GM23338 (cell line): ENCODE measurements around the gene HLA-DQB2. TPM values are rescaled to one million over a fixed set of nuclear protein-coding genes. Genes with fewer than 3 reads are reported as not detected.

Source experiments
- ATAC-seq: fragments of 200-7000 bp; cut with Tn5 transposase; 3 replicates; pipeline ENCODE4 v1.9.1; 2020
- DNase-seq: peaks from one replicate; pipeline ENCODE4 v3.0.0-alpha.2; 2015; ENCODE audit warnings: low spot score
- H2AFZ ChIP-seq: fragments of 200-600 bp; sonication (generic); 2 replicates; pipeline ENCODE4 v1.8.0; 2016; ENCODE audit warnings: antibody characterized with exemption, mild to moderate bottlenecking, moderate library complexity
- H3F3A ChIP-seq: fragments of 200-600 bp; sonication (generic); replicated peaks from 2 replicates; pipeline ENCODE4 v1.8.0; 2017; ENCODE audit warnings: antibody characterized with exemption, mixed run types, low read depth
- H3K27ac ChIP-seq: fragments of 200-600 bp; sonication (generic); 2 replicates; pipeline ENCODE4 v1.6.1; 2016; ENCODE audit warnings: low read depth
- H3K27me3 ChIP-seq: fragments of 200-600 bp; sonication (generic); 2 replicates; pipeline ENCODE4 v1.8.0; 2016; ENCODE audit warnings: mild to moderate bottlenecking, mixed run types, moderate library complexity; ENCODE audit not compliant: insufficient read depth
- H3K36me3 ChIP-seq: fragments of 200-600 bp; sonication (generic); 2 replicates; pipeline ENCODE4 v1.8.0; 2016; ENCODE audit warnings: mild to moderate bottlenecking; ENCODE audit not compliant: insufficient read depth
- H3K4me1 ChIP-seq: fragments of 200-600 bp; sonication (generic); 2 replicates; pipeline ENCODE4 v1.8.0; 2016; ENCODE audit warnings: mild to moderate bottlenecking, moderate library complexity; ENCODE audit not compliant: insufficient read depth
- H3K4me2 ChIP-seq: fragments of 200-600 bp; sonication (generic); 2 replicates; pipeline ENCODE4 v1.7.1; 2017; ENCODE audit warnings: mixed run types
- H3K4me3 ChIP-seq: fragments of 200-600 bp; sonication (generic); 2 replicates; pipeline ENCODE4 v1.6.1; 2016; ENCODE audit warnings: mixed run types
- H3K79me2 ChIP-seq: fragments of 200-600 bp; sonication (generic); replicated peaks from 2 replicates; pipeline ENCODE4 v1.8.0; 2017; ENCODE audit warnings: mild to moderate bottlenecking; ENCODE audit not compliant: insufficient read depth
- H3K9me2 ChIP-seq: fragments of 200-600 bp; sonication (generic); 2 replicates; pipeline ENCODE4 v1.8.0; 2017; ENCODE audit not compliant: insufficient read depth
- H4K20me1 ChIP-seq: fragments of 200-600 bp; sonication (generic); replicated peaks from 2 replicates; pipeline ENCODE4 v1.8.0; 2017; ENCODE audit warnings: mild to moderate bottlenecking; ENCODE audit not compliant: insufficient read depth
- H3K27ac Mint-ChIP-seq: 2 replicates; pipeline ENCODE4 v1.8.0; 2020; ENCODE audit warnings: inconsistent platforms, mild to moderate bottlenecking, moderate library complexity, mixed read lengths
- H3K27me3 Mint-ChIP-seq: 3 replicates; pipeline ENCODE4 v1.8.0; 2022; ENCODE audit warnings: low read depth, mild to moderate bottlenecking, moderate library complexity, mixed read lengths, inconsistent platforms; ENCODE audit not compliant: insufficient read depth, poor library complexity
- H3K36me3 Mint-ChIP-seq: 3 replicates; pipeline ENCODE4 v1.8.0; 2021; ENCODE audit warnings: low read depth, mild to moderate bottlenecking, inconsistent platforms, moderate library complexity, mixed read lengths
- H3K4me1 Mint-ChIP-seq: 3 replicates; pipeline ENCODE4 v1.8.0; 2020; ENCODE audit warnings: mild to moderate bottlenecking, inconsistent platforms, mixed read lengths
- H3K4me3 Mint-ChIP-seq: 3 replicates; pipeline ENCODE4 v1.8.0; 2021; ENCODE audit warnings: moderate library complexity, mild to moderate bottlenecking, inconsistent platforms, mixed read lengths
- H3K9me3 Mint-ChIP-seq: 3 replicates; pipeline ENCODE4 v1.8.0; 2020; ENCODE audit warnings: moderate library complexity, mild to moderate bottlenecking, inconsistent platforms, mixed read lengths
- CREB1 ChIP-seq: fragments of 250-450 bp; sonication (Bioruptor Pico); IDR thresholded peaks from 2 replicates; pipeline ENCODE4 v1.5.0; 2020; ENCODE audit warnings: low read depth, mild to moderate bottlenecking, moderate library complexity
- EZH2phosphoT487 ChIP-seq: fragments of 200-600 bp; sonication (generic); IDR thresholded peaks from one replicate; pipeline ENCODE4 v1.8.1; 2018; ENCODE audit warnings: antibody characterized with exemption; ENCODE audit not compliant: unreplicated experiment
- JUNB ChIP-seq: IDR thresholded peaks from one replicate; pipeline ENCODE4 v1.6.1; 2016; ENCODE audit warnings: antibody characterized with exemption; ENCODE audit not compliant: unreplicated experiment
- POLR2AphosphoS5 ChIP-seq: IDR thresholded peaks from 2 replicates; pipeline ENCODE4 v1.6.1; 2016; ENCODE audit warnings: antibody characterized with exemption, low read depth
- STAT1 ChIP-seq: IDR thresholded peaks from one replicate; pipeline ENCODE4 v1.6.1; 2016; ENCODE audit warnings: antibody characterized with exemption; ENCODE audit not compliant: unreplicated experiment
- ZNF114 ChIP-seq: fragments of 250-450 bp; sonication (Bioruptor Pico); IDR thresholded peaks from 2 replicates; pipeline ENCODE4 v1.5.0; 2020; ENCODE audit warnings: mild to moderate bottlenecking, moderate library complexity
- ZNF331 ChIP-seq: fragments of 250-450 bp; sonication (Bioruptor Pico); IDR thresholded peaks from 2 replicates; pipeline ENCODE4 v1.5.0; 2020; ENCODE audit warnings: low read depth, mild to moderate bottlenecking, moderate library complexity
- polyA plus RNA-seq: library from polyadenylated mRNA; unstranded; fragments of >200 nt; fragmentation: Nextera tagmentation; extraction: Ambion mirVana; gene quantifications from 2 replicates; pipeline ENCODE4 v1.2.1, GENCODE V29; 2016
- total RNA-seq: library from RNA; depleted of rRNA; stranded (reverse); fragments of >200 nt; shearing (Covaris generic); gene quantifications from 2 replicates; pipeline ENCODE4 v1.2.3, GENCODE V29; 2014
- TF ChIP-seq, protein P1 (sequence below): fragments of 250-450 bp; sonication (Bioruptor Pico); IDR thresholded peaks from 2 replicates; pipeline ENCODE4 v1.5.0; 2020; ENCODE audit warnings: mild to moderate bottlenecking, moderate library complexity

The HLA-DQB2 gene
- total and polyA plus RNA-seq, 2 experiments from 2014 or later = not detected

DNA sequence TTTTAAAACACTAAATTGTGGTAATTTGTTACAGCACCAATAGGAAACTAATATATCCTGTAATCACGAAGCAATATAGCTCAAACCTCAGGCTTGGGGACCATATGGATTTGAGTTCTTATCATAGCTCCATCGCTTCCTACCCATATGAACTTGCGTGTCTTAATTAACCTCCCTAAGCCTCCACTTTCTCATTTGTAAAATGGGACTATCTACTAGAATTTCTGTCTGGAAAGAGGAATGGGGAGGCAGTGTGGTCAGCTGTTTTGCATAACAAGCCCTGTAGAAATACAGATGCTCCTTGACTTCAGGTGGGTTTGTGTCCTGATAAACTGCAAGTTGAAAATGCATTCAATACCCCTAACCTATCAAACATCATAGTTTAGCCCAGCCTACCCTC lies 36.4 kb upstream of the HLA-DQB2 start:
- Histone ChIP-seq H3K9me2 (no peaks in the 10 kb centered on the region), H3K79me2 (no peaks in the 10 kb centered on the region), H3K27me3 (no peaks in the 10 kb centered on the region), H2AFZ (no peak overlapping the region), H3K36me3 (no peaks in the 10 kb centered on the region), H3K4me1 (0 out of 2 replicates have a peak, but pooled peaks cover 4% of the 10 kb centered on the region), H3F3A (no peaks in the 10 kb centered on the region), H3K4me3 (no peak overlapping the region), H4K20me1 (no peaks in the 10 kb centered on the region), H3K4me2 (no peak overlapping the region), H3K27ac (no peak overlapping the region)
- H3K36me3 Mint-ChIP-seq = peaks cover 3% of the 10 kb centered on the region
- ATAC-seq = no peak
- H3K4me1 Mint-ChIP-seq = peaks cover 10% of the 10 kb centered on the region; the same call in 2 of the 3 replicates
- no peak for DNase-seq
- no peak overlapping the region for H3K4me3 Mint-ChIP-seq
- H3K9me3 Mint-ChIP-seq = peaks cover 12% of the 10 kb centered on the region
- no peak overlapping the region for H3K27ac Mint-ChIP-seq
- H3K27me3 Mint-ChIP-seq = peaks cover 7% of the 10 kb centered on the region
- TF ChIP-seq CREB1 (no peak), EZH2phosphoT487 (no peak), POLR2AphosphoS5 (no peak), ZNF331 (CRISPR knock-in tag) (no peak)
- TF ChIP-seq, protein P1, sequence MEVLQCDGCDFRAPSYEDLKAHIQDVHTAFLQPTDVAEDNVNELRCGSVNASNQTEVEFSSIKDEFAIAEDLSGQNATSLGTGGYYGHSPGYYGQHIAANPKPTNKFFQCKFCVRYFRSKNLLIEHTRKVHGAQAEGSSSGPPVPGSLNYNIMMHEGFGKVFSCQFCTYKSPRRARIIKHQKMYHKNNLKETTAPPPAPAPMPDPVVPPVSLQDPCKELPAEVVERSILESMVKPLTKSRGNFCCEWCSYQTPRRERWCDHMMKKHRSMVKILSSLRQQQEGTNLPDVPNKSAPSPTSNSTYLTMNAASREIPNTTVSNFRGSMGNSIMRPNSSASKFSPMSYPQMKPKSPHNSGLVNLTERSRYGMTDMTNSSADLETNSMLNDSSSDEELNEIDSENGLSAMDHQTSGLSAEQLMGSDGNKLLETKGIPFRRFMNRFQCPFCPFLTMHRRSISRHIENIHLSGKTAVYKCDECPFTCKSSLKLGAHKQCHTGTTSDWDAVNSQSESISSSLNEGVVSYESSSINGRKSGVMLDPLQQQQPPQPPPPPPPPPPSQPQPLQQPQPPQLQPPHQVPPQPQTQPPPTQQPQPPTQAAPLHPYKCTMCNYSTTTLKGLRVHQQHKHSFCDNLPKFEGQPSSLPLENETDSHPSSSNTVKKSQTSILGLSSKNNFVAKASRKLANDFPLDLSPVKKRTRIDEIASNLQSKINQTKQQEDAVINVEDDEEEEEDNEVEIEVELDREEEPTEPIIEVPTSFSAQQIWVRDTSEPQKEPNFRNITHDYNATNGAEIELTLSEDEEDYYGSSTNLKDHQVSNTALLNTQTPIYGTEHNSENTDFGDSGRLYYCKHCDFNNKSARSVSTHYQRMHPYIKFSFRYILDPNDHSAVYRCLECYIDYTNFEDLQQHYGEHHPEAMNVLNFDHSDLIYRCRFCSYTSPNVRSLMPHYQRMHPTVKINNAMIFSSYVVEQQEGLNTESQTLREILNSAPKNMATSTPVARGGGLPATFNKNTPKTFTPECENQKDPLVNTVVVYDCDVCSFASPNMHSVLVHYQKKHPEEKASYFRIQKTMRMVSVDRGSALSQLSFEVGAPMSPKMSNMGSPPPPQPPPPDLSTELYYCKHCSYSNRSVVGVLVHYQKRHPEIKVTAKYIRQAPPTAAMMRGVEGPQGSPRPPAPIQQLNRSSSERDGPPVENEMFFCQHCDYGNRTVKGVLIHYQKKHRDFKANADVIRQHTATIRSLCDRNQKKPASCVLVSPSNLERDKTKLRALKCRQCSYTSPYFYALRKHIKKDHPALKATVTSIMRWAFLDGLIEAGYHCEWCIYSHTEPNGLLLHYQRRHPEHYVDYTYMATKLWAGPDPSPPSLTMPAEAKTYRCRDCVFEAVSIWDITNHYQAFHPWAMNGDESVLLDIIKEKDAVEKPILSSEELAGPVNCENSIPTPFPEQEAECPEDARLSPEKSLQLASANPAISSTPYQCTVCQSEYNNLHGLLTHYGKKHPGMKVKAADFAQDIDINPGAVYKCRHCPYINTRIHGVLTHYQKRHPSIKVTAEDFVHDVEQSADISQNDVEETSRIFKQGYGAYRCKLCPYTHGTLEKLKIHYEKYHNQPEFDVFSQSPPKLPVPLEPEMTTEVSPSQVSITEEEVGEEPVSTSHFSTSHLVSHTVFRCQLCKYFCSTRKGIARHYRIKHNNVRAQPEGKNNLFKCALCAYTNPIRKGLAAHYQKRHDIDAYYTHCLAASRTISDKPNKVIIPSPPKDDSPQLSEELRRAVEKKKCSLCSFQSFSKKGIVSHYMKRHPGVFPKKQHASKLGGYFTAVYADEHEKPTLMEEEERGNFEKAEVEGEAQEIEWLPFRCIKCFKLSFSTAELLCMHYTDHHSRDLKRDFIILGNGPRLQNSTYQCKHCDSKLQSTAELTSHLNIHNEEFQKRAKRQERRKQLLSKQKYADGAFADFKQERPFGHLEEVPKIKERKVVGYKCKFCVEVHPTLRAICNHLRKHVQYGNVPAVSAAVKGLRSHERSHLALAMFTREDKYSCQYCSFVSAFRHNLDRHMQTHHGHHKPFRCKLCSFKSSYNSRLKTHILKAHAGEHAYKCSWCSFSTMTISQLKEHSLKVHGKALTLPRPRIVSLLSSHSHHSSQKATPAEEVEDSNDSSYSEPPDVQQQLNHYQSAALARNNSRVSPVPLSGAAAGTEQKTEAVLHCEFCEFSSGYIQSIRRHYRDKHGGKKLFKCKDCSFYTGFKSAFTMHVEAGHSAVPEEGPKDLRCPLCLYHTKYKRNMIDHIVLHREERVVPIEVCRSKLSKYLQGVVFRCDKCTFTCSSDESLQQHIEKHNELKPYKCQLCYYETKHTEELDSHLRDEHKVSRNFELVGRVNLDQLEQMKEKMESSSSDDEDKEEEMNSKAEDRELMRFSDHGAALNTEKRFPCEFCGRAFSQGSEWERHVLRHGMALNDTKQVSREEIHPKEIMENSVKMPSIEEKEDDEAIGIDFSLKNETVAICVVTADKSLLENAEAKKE = no peak

DNA sequence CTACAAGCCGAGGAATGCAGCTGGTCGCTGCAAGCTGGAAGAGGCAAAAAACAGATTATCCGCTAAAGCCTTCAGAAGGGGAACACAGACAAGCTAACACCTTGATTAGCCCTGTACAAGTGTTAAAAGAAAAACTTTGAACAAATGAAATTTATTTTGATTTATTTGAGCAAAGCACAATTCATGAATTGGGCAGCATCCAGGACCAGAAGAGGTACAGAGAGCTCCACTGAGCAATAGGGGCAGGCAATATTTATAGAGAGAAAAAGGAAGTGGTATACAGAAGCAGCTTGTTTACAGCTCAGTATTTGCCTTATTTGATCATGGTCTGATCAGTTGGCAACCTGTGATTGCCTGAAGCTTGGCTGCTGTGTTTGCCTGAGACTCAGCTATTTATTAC lies 35.8 kb upstream of the HLA-DQB2 start:
- peaks cover 3% of the 10 kb centered on the region for H3K36me3 Mint-ChIP-seq
- H3K27ac ChIP-seq = no peak overlapping the region
- peaks cover 7% of the 10 kb centered on the region for H3K27me3 Mint-ChIP-seq
- H3K4me1 ChIP-seq = 0 out of 2 replicates have a peak, but pooled peaks cover 4% of the 10 kb centered on the region
- DNase-seq (no peak), ATAC-seq (no peak)
- no peak overlapping the region for H3K4me2 ChIP-seq
- H3K9me2 ChIP-seq = no peaks in the 10 kb centered on the region
- H3K4me1 Mint-ChIP-seq = peaks cover 10% of the 10 kb centered on the region; the same call in 2 of the 3 replicates
- H3K36me3 ChIP-seq = no peaks in the 10 kb centered on the region
- H3K4me3 ChIP-seq = no peak overlapping the region
- H3K27ac Mint-ChIP-seq = no peak overlapping the region
- H3K27me3 ChIP-seq = no peaks in the 10 kb centered on the region
- no peaks in the 10 kb centered on the region for H4K20me1 ChIP-seq
- peaks cover 12% of the 10 kb centered on the region for H3K9me3 Mint-ChIP-seq
- no peak overlapping the region for H3K4me3 Mint-ChIP-seq
- no peaks in the 10 kb centered on the region for H3F3A ChIP-seq
- no peak overlapping the region for H2AFZ ChIP-seq
- H3K79me2 ChIP-seq = no peaks in the 10 kb centered on the region
- TF ChIP-seq JUNB (no peak), STAT1 (no peak), ZNF114 (CRISPR knock-in tag) (no peak)
- TF ChIP-seq, protein P1 = no peak
